HL-60/S4 treated with phorbol 12-myristate 13-acetate at 8.2 ng/mL for 4 days and 3 days (cell line): ENCODE data around the gene ELL.

Experiments
- in situ Hi-C: fragments of 300-500 bp; cut with MboI; formaldehyde crosslinking; loops from 2 replicates; pipeline ENCODE4 v1.15.0; 2022; ENCODE audit warnings: low sequenced_read_pairs

The ELL gene

GRCh38 chr19:18425515-18426415 is 96.1 kb downstream of the ELL start:
- in situ Hi-C loops: no loop called here

- in situ Hi-C loops: no loop called here
Observed at GRCh38 chr19:18424890-18425514, 96.9 kb downstream of the ELL start.

- in situ Hi-C loops: no loop called here
Observed at GRCh38 chr19:18424122-18424889, 97.6 kb downstream of the ELL start.

- in situ Hi-C loops: no loop called here
Observed at GRCh38 chr19:18423258-18424020, 98.4 kb downstream of the ELL start.

- in situ Hi-C loops: no loop called here
Observed at GRCh38 chr19:18422530-18423191, 99.2 kb downstream of the ELL start.

- in situ Hi-C loops: no loop called here
Observed at GRCh38 chr19:18421371-18421959, 100.4 kb downstream of the ELL start.

- in situ Hi-C loops: no loop called here
Observed at GRCh38 chr19:18420930-18421329, 100.9 kb downstream of the ELL start.

- in situ Hi-C loops: no loop called here
Observed at GRCh38 chr19:18419699-18420460, 102.0 kb downstream of the ELL start.

GRCh38 chr19:18419195-18419698 is 102.6 kb downstream of the ELL start, which contains the start of gene SSBP4:
SSBP4 (plus strand) TSS chr19:18419398; CDS start chr19:18419649, 251 bp downstream.
- in situ Hi-C loops: no loop called here

- in situ Hi-C loops: no loop called here
Observed at GRCh38 chr19:18418483-18419194, 103.2 kb downstream of the ELL start.

- in situ Hi-C loops: no loop called here
Observed at GRCh38 chr19:18418029-18418482, 103.8 kb downstream of the ELL start.

- in situ Hi-C loops: no loop called here
Observed at GRCh38 chr19:18417250-18418028, 104.4 kb downstream of the ELL start.

GRCh38 chr19:18416778-18417249 is 105.1 kb downstream of the ELL start:
- in situ Hi-C loops: no loop called here

GRCh38 chr19:18415178-18415867 is 106.5 kb downstream of the ELL start:
- in situ Hi-C loops: no loop called here

- in situ Hi-C loops: no loop called here
Observed at GRCh38 chr19:18414504-18415177, 107.2 kb downstream of the ELL start.

- in situ Hi-C loops: no loop called here
Observed at GRCh38 chr19:18412610-18413239, 109.1 kb downstream of the ELL start.
